GM21576 (cell line): ENCODE measurements around the gene ARSA.
"Not testable (repeated sequence)": the region's sequence is repeated elsewhere in the genome, so short reads cannot be mapped to it uniquely, and the experiment has no call there.

Source experiments
- ATAC-seq: cut with Tn5 transposase; IDR thresholded peaks from one replicate; pipeline ENCODE4 v1.9.1; 2021; ENCODE audit warnings: mild to moderate bottlenecking, moderate library complexity; ENCODE audit not compliant: unreplicated experiment

ARSA gene

DNA sequence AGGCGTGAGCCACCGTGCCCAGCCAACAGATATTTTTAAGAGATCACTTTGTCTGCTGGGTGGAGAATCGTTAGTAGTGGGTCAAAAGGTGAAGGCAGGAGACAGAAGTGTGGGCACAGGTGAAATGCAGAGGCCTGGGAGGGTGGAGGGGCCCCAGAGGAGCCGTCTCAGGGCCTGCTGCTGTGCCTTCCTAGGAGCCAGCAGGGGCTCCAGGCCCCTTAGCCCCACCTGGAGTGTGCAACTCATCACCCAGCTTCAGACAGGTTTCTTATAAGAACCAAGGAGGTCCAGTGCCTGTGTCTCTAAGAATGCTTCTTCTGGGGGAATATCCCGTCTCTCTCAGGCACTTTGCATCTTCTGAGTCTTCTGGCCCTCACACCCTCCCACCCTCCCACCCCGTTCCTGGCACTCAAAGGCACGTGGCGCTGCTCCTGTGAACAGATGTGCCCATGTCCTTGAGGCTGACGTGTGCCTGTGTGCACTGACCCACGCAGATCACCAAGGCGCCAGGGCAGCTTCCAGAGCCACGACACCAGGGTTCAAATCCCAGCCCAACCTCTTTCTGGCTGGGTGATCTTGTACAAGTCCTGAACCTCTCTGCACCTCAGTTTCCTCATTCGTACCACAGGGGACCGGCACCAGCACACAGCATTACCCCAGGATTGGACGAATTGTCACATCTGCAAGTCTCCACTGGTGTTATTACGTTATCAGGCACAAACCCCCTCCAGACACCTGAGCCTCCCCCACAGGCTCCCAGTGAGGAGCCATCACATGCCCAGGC lies 3.4 kb downstream of the ARSA start:
- ATAC-seq = no peak

DNA sequence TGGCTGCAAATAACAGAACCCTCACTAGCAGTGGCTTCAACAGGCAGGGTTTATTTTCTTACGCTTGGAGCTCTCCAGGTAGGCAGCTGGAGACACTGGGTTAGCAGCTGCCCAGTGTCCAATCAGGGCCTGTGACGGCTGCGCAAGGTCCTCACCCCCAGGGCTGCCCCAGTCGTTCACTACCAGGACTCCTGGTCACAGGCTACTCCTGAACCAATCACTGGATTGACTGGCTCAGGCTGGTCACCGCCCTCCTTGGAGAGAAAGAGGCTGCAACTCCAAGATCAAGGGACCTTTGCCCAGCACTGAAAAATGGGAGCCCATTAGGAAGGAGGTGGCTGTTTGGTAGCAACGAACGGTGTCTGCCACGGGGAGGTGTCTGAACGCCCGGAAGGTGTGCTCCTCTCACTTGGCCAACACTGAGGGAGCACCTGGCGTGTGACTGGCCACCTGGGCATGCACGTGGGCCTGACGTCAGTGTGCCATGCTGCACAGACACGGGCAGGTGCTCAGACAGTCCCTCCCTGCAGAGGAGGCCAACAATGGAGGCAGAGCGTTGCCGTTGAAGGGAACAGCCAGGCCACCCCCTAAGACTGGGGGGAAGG lies 5.1 kb downstream of the ARSA start:
- ATAC-seq = no peak

DNA sequence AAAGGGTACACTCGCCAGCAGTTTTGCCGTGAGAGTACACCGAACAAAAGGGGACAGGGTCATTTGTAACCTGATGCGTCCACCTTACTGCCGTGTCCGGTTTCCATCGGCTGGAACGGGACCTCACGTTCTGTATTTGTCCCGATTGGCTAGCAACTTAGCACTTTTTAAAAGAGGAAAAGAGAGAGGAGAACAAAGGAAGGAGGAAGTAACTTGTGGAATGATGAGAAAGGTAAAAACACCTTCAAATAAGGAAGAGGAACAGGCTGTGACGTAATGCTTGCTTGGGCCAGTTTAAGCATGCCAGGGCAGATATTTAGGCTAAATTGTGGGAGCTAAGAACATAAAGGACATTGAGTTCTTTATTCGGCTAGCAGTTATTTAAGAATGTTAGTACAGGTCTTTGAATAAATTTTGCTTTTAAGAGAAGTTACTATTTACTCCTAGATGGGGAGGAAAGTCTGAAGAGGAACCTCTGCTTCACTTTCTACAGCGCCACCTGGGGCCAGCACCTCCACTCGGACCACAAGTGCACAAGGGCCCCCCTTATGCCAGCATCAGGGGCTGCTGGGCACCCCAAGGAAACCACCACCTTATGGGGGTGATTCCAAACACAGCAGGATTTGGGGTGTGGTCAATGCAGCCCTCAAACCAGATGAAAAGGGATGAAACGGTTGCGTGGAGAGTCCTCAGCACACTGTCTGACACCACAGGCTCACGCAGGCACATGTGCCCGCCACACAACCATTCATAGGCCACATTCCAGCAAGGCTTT lies 5.8 kb downstream of the ARSA start:
- no peak for ATAC-seq

DNA sequence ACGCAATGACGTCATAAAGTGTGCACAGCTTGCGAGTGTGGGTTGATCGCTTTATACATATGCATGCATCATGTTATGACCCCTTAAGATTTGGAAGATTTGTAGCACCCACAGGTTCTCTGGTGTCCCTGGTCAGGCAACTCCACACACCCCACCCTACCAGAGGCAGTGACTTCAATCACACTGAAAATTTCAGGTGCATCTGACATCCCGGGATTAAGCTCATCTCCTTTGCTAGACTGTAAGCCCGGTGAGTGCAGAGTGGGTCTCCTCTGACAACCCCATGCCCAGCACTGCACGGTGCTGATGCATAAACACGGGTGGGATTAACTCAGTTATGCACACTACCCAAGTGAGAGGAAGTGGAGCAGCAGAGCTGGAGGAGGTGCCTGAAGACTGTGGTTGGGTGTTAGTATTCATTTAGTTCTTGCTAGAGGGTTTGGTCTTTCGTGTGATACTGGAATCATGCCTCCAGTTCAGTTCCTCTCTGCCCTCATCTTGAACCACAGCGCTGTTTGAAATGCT lies 6.5 kb downstream of the ARSA start:
- no peak for ATAC-seq

DNA sequence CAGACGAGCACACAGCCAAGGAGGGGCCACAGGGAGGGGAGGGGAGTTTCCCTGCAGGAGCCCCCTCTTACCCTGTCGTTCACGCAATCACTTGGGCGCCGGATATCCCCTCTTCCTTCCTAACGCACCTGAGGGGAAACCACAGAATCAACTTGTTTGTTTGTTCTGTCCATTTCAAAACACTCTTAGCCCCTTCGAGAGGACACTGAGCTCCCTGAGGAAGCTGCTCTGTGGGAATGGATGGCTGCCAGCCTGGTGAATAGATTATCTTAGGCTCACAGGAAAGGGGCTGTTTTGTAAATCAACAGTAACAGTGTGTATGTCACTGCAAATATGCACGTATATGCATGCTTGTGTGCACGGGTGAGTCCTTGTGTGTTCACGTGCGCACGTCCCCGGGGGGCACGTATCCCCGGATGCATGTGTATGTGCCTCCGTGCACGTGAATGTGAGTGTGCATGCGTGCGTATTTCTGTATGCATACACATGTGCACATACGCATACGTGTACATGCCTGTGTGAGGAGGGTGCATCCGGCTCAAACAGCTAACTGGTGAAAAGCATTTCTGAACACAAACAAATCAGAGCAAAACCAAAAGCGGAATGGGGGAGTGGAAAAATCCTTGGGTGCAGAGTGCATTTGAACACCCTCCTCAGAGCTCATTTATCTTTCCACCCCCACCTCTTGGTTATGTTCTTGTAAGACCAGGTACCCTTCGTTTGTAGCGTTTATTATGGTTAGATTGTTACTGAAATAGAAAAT lies 7.2 kb downstream of the ARSA start:
- peak; percentile 54 for ATAC-seq

DNA sequence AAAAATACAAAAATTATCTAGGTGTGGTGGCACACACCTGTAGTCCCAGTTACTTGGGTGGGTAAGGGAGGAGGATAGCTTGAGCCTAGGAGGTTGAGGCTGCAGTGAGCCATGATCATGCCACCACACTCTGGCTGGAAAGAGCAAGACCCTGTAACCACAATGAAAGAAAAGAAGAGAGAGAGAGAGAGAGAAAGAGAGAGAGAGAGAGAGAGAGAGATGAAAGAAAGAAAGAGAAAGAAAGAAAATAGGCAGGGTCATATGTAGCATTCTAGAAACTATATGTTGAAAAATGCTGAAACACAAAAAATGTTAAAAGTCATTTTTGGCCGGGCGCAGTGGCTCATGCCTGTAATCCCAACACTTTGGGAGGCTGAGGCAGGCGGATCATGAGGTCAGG lies 13.7 kb downstream of the ARSA start:
- not testable (repeated sequence) for ATAC-seq

DNA sequence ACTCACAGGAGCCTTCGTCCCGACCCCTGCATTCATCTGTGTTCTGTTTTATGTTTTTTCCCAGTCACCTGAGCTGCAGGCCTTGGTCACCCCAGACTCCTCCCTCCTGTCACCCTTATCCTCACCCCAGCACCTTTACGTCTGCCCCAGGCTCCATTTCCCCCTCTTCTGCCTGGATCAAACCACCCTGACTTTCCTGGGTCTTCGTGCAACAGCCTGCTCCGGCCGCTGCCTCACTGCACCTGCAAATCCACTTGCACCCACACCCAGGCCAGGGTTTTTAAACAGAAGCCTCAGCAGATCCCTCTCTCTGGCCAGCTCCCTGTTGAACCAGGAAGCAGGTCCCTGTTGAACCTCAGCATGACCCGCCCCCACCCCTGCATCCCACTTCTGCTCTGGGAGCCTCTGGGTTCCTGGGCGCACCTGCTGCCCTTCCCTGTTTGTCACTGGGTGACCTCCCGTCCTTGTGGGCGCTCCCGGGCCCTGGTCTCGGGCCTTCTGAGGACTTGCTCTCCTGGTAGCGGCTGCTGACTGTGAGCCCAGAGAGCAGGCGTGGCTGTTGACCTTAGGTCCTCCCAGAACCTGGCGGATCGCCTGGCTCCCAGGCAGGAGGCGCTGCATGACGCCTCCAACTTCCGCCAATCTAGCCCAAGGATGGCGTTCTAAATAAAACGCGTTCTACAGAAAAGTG lies 14.5 kb downstream of the ARSA start:
- no peak for ATAC-seq

DNA sequence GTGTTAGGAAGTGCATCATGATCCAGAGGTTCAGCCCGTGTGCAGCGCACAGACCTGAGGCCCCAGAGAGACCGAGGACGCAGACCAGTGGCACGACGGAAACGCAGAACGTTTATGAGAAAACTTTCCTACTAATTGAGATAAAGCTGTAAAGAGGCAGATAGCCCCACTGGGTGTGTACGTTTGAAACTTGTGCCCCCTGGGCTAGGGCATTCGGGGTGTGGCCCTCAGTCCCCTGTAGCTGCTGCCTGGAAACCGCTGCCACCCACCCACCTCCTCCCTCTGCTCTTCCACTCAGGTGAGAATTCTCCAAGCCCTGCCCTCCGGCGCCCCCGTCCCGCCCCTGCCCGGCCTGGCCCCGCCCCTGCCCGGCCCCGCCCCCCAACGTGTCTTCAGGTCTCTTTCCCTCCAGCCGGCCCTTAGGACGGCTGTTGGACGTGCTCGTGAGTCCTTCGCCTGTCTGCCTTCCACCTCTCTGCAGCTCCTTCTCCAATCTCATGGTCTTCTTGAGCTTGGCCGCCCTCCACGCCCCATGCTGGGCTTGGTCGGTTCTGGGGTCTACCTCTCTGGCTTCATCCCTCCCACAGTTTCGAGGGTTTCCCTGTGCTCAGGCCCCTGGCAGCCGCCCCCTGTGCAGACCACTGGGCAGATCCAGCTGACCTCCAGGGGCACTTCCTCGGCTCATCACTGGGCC lies 15.3 kb downstream of the ARSA start:
- no peak for ATAC-seq

DNA sequence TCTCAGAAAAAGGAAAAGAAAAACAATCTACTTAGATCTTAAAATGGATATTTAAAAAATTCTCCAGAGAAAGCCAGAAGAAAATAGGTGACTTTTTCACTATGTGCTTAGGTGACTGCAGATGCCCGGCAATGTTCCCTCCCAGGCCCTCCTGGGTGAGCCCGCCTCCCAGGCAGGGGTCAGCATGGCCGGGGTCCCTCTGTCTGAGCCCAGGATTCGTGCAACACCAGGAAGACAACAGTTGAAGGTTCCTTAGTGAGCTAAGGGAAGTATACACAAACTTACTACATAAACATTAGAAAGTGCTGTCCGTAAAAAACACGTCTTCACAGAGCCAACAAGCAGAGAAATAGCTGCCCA lies 15.8 kb downstream of the ARSA start:
- no peak for ATAC-seq

DNA sequence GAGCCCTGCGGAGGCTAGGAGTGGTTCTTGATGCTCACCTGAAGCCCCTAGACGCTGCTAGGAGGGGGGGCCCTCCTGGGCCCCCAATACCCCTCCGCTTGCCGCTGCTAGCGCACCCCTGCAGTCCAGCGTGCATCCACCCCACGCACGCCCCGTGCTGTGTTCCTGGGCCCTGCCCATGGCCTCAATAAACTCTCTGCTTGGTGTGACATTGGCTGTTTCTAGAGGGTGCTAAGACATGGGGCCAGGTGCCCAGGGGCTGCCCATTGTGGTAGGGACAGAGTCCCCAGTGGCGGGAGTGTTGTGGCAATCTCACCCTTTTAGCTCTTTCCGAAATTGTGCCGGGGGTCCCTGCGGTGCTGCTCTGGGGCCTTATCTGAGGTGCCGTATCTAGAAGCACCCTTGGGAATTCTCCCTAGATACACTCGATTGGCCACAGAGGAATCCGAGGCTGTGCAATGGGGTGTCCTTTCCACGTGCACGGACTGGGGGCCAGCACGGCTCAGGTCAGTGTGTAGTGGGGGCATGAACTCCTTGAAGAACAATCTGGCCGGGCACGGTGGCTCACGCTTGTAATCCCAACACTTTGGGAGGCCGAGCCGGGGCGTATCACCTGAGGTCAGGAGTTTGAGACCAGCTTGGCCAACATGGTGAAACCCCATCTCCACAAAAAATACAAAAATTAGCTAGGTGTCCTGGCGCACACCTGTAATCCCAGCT lies 16.5 kb downstream of the ARSA start:
- ATAC-seq = no peak

DNA sequence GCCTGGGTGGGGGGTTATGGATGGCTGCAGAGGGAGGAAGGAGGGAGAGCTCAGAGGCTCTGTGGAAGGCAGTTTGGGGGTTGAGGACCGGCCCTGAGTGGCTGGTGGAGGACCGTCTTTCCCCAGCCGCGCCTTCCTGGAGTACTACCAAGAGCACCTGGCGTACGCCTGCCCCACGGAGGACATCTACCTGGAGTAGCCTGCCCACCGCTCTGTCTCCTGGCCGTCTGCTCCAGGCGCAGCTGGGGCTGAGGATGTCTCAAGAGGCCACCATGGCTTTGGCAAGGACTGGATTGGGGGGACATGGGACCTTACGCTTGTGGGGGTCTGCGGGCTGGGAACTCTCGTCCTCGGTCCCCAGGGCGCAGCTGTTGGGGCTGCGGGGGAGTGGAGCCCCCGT lies 17.4 kb downstream of the ARSA start:
- ATAC-seq = no peak

DNA sequence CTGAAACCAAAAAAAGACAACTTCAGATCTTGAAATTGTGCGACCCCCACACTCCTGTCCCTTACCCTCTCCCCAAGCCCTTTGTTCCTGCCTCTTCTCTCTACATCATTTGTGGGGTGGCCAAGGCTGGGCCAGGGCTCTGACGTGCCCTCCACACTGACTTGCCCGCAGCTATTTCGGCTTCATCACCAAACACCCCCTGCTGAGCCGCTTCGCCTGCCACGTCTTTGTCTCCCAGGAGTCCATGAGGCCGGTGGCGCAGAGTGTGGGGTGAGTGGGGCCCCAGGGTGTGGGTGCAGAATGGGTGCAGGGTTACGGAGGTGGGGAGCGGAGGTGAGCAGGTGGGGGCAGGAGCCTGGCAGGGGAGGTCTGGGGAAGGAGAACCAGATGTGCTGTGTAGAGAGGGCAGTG lies 17.9 kb downstream of the ARSA start:
- ATAC-seq = no peak

DNA sequence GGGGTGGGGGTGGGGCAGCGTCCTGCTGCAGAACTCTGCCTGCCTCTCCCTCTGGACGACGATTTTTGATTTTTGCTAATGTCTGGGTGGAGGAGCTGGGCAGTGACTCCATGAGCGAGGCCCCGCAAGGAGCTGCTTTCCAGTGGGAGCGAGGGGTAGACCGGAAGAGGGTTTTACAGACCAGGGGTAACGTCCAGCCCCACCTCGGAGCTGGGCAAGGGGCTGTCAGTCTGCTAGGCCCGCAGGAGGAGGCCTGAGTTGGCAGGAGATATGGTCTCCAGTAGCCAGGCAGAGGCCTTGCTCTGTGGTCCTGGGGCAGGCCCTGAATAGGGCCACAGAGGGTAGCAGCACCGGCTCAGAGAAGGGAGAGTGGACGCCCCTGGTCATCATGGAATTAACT lies 18.4 kb downstream of the ARSA start:
- no peak for ATAC-seq

DNA sequence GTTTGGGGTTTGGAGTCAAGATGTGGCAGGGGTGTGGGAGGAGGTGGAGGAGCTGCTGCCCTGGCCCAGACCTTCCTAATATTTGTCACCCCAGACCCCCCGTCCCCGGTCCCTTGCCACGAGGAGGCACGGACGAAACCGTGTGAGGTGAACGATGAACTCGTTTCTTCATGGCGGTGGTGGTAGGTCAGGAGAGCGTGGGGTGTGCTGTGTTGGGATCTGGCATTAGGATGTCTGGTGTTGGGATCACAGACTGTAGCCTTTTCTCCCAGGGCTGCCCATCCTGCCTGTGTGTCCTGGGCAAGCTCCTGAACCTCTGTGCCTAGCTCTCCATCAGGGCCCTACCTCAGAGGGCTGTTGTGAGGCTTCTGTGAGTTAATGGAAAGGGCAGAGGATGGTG lies 19.0 kb downstream of the ARSA start:
- ATAC-seq = no peak

DNA sequence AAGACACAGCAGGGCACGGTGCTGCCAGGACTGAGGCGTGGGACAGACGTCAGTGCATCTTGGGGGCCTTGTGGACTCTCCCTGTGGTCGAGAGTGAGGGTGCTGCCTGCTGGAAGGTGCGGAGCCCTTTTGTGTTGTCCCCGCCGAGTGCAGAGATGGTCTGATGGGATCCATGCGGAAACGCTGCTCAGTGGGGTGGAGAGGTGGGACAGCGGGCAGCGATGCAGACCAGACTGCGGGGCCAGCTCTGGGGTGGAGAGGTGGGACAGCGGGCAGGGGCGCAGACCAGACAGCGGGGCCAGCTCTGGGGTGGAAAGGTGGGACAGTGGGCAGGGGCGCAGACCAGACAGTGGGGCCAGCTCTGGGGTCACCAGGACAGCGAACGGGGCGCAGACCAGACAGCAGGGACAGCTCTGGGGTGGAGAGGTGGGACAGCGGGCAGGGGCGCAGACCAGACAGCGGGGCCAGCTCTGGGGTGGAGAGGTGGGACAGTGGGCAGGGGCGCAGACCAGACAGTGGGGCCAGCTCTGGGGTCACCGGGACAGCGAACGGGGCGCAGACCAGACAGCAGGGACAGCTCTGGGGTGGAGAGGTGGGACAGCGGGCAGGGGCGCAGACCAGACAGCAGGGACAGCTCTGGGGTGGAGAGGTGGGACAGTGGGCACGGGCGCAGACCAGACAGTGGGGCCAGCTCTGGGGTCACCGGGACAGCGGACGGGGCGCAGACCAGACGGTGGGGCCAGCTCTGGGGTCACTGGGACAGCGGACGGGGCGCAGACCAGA lies 19.7 kb downstream of the ARSA start:
- not testable (repeated sequence) for ATAC-seq

DNA sequence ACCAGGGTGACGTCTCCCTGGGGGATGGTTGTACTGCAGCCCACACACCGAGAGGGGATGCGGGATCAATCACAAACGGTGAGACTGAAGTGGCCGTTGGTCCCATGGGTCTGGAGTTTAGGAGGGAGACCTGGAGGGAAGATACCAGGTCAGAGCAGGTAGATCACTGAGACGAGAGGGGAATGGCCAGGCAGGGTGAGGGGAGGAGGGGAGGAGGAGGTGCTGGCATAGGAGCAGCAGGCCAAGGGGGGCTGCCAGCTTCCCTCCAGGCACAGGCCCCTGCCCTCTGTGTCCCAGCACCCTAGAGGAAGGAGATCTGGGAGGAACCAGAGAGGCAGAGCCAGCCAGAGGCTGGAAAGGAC lies 20.3 kb downstream of the ARSA start:
- ATAC-seq = no peak

DNA sequence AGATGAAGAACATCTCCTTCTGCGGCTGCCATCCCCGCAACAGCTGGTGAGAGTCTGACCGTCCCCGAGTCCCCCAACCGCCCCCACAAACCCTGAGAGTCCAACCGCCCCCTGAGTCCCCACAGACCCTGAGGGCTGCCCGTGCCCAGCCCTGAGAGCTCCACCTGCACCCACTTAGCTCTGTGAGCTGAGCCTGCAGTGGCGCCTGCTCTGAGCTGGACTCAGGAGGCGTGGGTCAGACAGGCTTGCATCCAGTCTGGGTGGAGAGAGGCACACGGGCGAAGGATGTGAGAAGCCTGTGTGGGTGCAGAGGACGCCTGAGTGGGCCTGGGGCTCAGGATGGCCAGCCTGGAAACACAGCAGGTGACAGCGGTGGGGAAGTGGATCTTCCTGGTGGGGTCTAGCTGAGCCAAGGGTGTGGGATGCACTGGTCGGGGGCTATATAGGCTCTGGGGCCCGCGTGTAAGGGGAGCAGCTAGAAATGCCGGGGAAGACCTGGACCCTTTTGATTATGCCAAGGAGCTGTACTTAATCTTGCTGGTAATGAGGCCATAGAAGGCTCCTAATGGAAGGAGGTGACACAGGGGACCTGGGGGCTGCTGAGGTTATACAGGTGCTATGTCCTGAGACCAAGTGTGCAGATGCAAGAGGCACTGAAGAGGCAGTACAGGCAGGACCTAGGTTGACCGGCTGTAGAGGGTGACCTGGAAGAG lies 20.9 kb downstream of the ARSA start:
- no peak for ATAC-seq
